Stimulated activated CD8-positive, alpha-beta memory T cell treated with anti-CD3 and anti-CD28 coated beads, Interleukin-4, amount 100 ng/mL, for 1 hour (primary cell): Measurements from ENCODE around the gene CTSD.
"Not testable (repeated sequence)": the region's sequence is repeated elsewhere in the genome, so short reads cannot be mapped to it uniquely, and the experiment has no call there.

ENCODE experiments used
- DNase-seq, 2 donors: peaks; one replicate each; pipeline ENCODE4 v3.0.0-alpha.2; 2020; ENCODE audit warnings: low read depth in 2 of 2, low spot score in 1 of 2

The CTSD gene

GRCh38 chr11:1770528-1770927, 6.8 kb upstream of the CTSD start:
- no peak for DNase-seq

GRCh38 chr11:1770061-1770460, 6.3 kb upstream of the CTSD start:
- no peak for DNase-seq

- not testable (repeated sequence) for DNase-seq
These were observed 5.7 kb upstream of the CTSD start for GRCh38 chr11:1769304-1769936.

- DNase-seq = no peak
These were observed 4.4 kb upstream of the CTSD start for GRCh38 chr11:1768141-1768469.

- no peak for DNase-seq
These were observed 3.8 kb upstream of the CTSD start for GRCh38 chr11:1767399-1768140.

- no peak for DNase-seq
These were observed 3.1 kb upstream of the CTSD start for GRCh38 chr11:1766719-1767398.

- DNase-seq = no peak
These were observed 2.4 kb upstream of the CTSD start for GRCh38 chr11:1765871-1766718.

GRCh38 chr11:1763336-1763795, 361 bp downstream of the CTSD start:
- no peak for DNase-seq

GRCh38 chr11:1762537-1763302, 1.0 kb downstream of the CTSD start:
- DNase-seq = no peak

- DNase-seq = no peak
These were observed 1.7 kb downstream of the CTSD start for GRCh38 chr11:1761857-1762536.

- no peak for DNase-seq
These were observed 2.4 kb downstream of the CTSD start for GRCh38 chr11:1761110-1761856.

GRCh38 chr11:1760351-1761109, 3.2 kb downstream of the CTSD start:
- DNase-seq = no peak

GRCh38 chr11:1759851-1760220, 3.9 kb downstream of the CTSD start:
- DNase-seq = no peak

- DNase-seq = no peak
These were observed 4.4 kb downstream of the CTSD start for GRCh38 chr11:1759151-1759850.

- DNase-seq = no peak
These were observed 5.0 kb downstream of the CTSD start for GRCh38 chr11:1758611-1759150.

GRCh38 chr11:1757861-1758610, 5.7 kb downstream of the CTSD start:
- DNase-seq = peak; percentile 24 to 25
